Measurements from ENCODE around the gene APCDD1.

APCDD1 gene

GRCh38 chr18:10430677-10431076 lies 23.8 kb upstream of the APCDD1 start:
- H3K27ac ChIP-seq, result no peak overlapping the region
- DNase-seq (ENCODE audit: low read depth, low spot score), result no peak

GRCh38 chr18:10431680-10432079 lies 22.8 kb upstream of the APCDD1 start:
- H3K27ac ChIP-seq, result no peak overlapping the region
- DNase-seq (ENCODE audit: low read depth, low spot score), result no peak

- peak; percentile 68 for DNase-seq (ENCODE audit: low read depth, low spot score)
- no peak overlapping the region for H3K27ac ChIP-seq
These were observed 21.7 kb upstream of the APCDD1 start for GRCh38 chr18:10432781-10433180.

- no peak overlapping the region for H3K27ac ChIP-seq
- DNase-seq (ENCODE audit: low read depth, low spot score), result no peak
These were observed 18.3 kb upstream of the APCDD1 start for GRCh38 chr18:10436160-10436559.

- DNase-seq (ENCODE audit: low read depth, low spot score), result no peak
- H3K27ac ChIP-seq, result no peak overlapping the region
These were observed 16.6 kb upstream of the APCDD1 start for GRCh38 chr18:10437837-10438236.

GRCh38 chr18:10439898-10440297 lies 14.5 kb upstream of the APCDD1 start:
- no peak for DNase-seq (ENCODE audit: low read depth, low spot score)
- no peak overlapping the region for H3K27ac ChIP-seq

- H3K27ac ChIP-seq, result no peak overlapping the region
- no peak for DNase-seq (ENCODE audit: low read depth, low spot score)
These were observed 13.6 kb upstream of the APCDD1 start for GRCh38 chr18:10440884-10441283.

GRCh38 chr18:10441472-10441871 lies 13.0 kb upstream of the APCDD1 start:
- H3K27ac ChIP-seq, result no peak overlapping the region
- DNase-seq (ENCODE audit: low read depth, low spot score), result no peak

GRCh38 chr18:10442551-10442971 lies 11.9 kb upstream of the APCDD1 start:
- H3K27ac ChIP-seq, result no peak overlapping the region
- no peak for DNase-seq (ENCODE audit: low read depth, low spot score)

GRCh38 chr18:10443001-10443400 lies 11.4 kb upstream of the APCDD1 start:
- H3K27ac ChIP-seq, result no peak overlapping the region
- no peak for DNase-seq (ENCODE audit: low read depth, low spot score)

GRCh38 chr18:10444314-10445006 lies 10.0 kb upstream of the APCDD1 start:
- DNase-seq (ENCODE audit: low read depth, low spot score), result no peak
- H3K27ac ChIP-seq, result no peak overlapping the region

GRCh38 chr18:10449396-10449795 lies 5.0 kb upstream of the APCDD1 start:
- DNase-seq (ENCODE audit: low read depth, low spot score), result no peak
- H3K27ac ChIP-seq, result no peak overlapping the region

GRCh38 chr18:10450986-10451385 lies 3.4 kb upstream of the APCDD1 start:
- no peak overlapping the region for H3K27ac ChIP-seq
- DNase-seq (ENCODE audit: low read depth, low spot score), result no peak

GRCh38 chr18:10453261-10453805 lies 1.1 kb upstream of the APCDD1 start:
- H3K27ac ChIP-seq, result no peak overlapping the region
- DNase-seq (ENCODE audit: low read depth, low spot score), result no peak

- H3K27ac ChIP-seq, result no peak overlapping the region
- no peak for DNase-seq (ENCODE audit: low read depth, low spot score)
These were observed 484 bp downstream of the APCDD1 start for GRCh38 chr18:10454681-10455557.

GRCh38 chr18:10455726-10456453 lies 1.5 kb downstream of the APCDD1 start:
- DNase-seq (ENCODE audit: low read depth, low spot score), result no peak
- H3K27ac ChIP-seq, result no peak overlapping the region

- H3K27ac ChIP-seq, result no peak overlapping the region
- DNase-seq (ENCODE audit: low read depth, low spot score), result no peak
These were observed 2.3 kb downstream of the APCDD1 start for GRCh38 chr18:10456718-10457117.

GRCh38 chr18:10457128-10457527 lies 2.7 kb downstream of the APCDD1 start:
- H3K27ac ChIP-seq, result no peak overlapping the region
- no peak for DNase-seq (ENCODE audit: low read depth, low spot score)

GRCh38 chr18:10457767-10458166 lies 3.3 kb downstream of the APCDD1 start:
- no peak overlapping the region for H3K27ac ChIP-seq
- no peak for DNase-seq (ENCODE audit: low read depth, low spot score)

- no peak overlapping the region for H3K27ac ChIP-seq
- DNase-seq (ENCODE audit: low read depth, low spot score), result no peak
These were observed 4.3 kb downstream of the APCDD1 start for GRCh38 chr18:10458691-10459090.

- DNase-seq (ENCODE audit: low read depth, low spot score), result no peak
- H3K27ac ChIP-seq, result no peak overlapping the region
These were observed 5.2 kb downstream of the APCDD1 start for GRCh38 chr18:10459587-10459986.
